GM10266 (cell line): ENCODE data around the gene CDH24.

Experiments
- DNase-seq: peaks from one replicate; pipeline ENCODE4 v3.0.0; 2012; ENCODE audit errors: extremely low spot score
- TF ChIP-seq, protein P1 (sequence below): IDR thresholded peaks from 2 replicates; pipeline ENCODE4 v1.5.1; 2012; ENCODE audit warnings: mild to moderate bottlenecking, low read depth; ENCODE audit not compliant: control insufficient read depth, insufficient read depth; ENCODE audit errors: missing control alignments

CDH24 gene

GRCh38 chr14:23028799-23029198 lies 28.5 kb downstream of the CDH24 start:
- no peak for DNase-seq
- TF ChIP-seq, protein P1, sequence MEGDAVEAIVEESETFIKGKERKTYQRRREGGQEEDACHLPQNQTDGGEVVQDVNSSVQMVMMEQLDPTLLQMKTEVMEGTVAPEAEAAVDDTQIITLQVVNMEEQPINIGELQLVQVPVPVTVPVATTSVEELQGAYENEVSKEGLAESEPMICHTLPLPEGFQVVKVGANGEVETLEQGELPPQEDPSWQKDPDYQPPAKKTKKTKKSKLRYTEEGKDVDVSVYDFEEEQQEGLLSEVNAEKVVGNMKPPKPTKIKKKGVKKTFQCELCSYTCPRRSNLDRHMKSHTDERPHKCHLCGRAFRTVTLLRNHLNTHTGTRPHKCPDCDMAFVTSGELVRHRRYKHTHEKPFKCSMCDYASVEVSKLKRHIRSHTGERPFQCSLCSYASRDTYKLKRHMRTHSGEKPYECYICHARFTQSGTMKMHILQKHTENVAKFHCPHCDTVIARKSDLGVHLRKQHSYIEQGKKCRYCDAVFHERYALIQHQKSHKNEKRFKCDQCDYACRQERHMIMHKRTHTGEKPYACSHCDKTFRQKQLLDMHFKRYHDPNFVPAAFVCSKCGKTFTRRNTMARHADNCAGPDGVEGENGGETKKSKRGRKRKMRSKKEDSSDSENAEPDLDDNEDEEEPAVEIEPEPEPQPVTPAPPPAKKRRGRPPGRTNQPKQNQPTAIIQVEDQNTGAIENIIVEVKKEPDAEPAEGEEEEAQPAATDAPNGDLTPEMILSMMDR = no peak

DNA sequence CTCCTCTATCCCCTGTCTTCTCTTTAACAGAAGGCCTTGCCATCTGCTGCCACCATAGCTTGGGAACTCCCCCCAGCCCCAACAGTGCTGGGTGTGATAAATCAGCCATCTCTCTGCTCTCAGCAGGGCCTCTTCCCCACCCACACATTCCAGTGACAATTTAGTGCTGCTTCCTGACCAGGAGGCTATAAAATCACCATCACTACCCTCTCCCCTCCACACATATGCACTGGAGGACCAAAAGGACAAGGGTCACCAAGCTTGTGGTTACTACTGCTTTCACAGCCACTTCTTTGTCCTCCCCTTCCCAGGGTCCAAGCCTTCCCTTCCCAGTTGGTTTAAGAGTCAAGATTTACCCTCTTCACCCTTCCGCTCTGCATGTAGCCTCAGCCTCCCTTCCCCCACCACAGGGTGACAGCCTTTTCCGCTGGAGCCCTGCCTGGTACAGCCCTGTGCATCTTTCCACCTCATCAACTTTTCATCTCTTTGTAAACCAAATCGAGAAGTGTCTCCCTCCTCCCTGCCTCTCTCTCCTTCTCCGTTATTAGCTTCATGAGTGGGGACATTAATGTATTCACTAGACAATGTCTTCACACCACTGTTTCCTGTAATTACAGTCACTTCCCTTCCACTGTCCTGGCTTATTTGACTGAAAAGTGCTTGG lies 32.0 kb downstream of the CDH24 start:
- DNase-seq = no peak
- TF ChIP-seq, protein P1 = no peak

- TF ChIP-seq, protein P1 = no peak
- no peak for DNase-seq
Observed at GRCh38 chr14:23024612-23025075, 32.7 kb downstream of the CDH24 start.

GRCh38 chr14:23023795-23024152 lies 33.5 kb downstream of the CDH24 start:
- no peak for DNase-seq
- TF ChIP-seq, protein P1 = no peak

GRCh38 chr14:23023022-23023794 lies 34.1 kb downstream of the CDH24 start:
- DNase-seq = no peak
- TF ChIP-seq, protein P1 = no peak

GRCh38 chr14:23021889-23022442 lies 35.4 kb downstream of the CDH24 start:
- TF ChIP-seq, protein P1 = no peak
- DNase-seq = no peak

DNA sequence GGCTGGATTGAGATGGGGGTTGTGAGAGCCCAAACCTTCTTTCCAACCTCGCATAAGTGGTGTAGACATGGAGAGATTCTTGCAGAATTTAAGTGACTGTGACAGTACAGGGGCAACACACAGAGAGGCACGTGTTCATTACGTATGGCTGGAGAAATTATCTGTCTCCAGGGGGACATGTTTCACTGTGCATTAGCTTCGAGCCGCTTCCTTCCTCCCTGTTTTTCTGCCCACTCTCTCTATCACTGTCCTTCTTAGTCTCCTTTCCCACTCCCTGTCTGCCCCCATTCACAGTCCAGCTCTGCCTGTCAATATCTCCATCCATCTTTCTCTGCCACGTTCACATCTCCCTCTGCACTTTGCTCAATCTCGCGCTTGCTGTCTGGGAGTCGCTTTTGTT lies 35.9 kb downstream of the CDH24 start:
- no peak for DNase-seq
- TF ChIP-seq, protein P1 = no peak
